Osteoblast (primary cell): Measurements from ENCODE around the gene NELL1. TPM values are rescaled to one million over a fixed set of nuclear protein-coding genes. Genes with fewer than 3 reads are reported as not detected.

Source experiments
- DNase-seq: peaks from one replicate; pipeline ENCODE4 v3.0.0; 2011; ENCODE audit warnings: low spot score, mixed read lengths; ENCODE audit not compliant: insufficient read length; ENCODE audit errors: missing footprints
- H2AFZ ChIP-seq: 2 replicates; pipeline ENCODE4 v1.6.0; 2011; ENCODE audit warnings: mild to moderate bottlenecking, low read length
- H3K27ac ChIP-seq: 2 replicates; pipeline ENCODE4 v1.5.1; 2011; ENCODE audit warnings: mild to moderate bottlenecking, low read depth, low read length, moderate library complexity
- H3K27me3 ChIP-seq: 2 replicates; pipeline ENCODE4 v1.6.0; 2012; ENCODE audit warnings: mild to moderate bottlenecking, control low read depth, inconsistent platforms, low read length, moderate library complexity; ENCODE audit not compliant: insufficient read depth
- H3K36me3 ChIP-seq: 2 replicates; pipeline ENCODE4 v1.5.1; 2011; ENCODE audit warnings: mild to moderate bottlenecking, low read length, control low read depth, moderate library complexity; ENCODE audit not compliant: insufficient read depth
- H3K4me1 ChIP-seq: 2 replicates; pipeline ENCODE4 v1.5.1; 2011; ENCODE audit warnings: mild to moderate bottlenecking, low read length, control low read depth, moderate library complexity; ENCODE audit not compliant: insufficient read depth
- H3K4me2 ChIP-seq: 2 replicates; pipeline ENCODE4 v1.6.0; 2011; ENCODE audit warnings: mild to moderate bottlenecking, low read length; ENCODE audit not compliant: insufficient read depth
- H3K4me3 ChIP-seq: fragments of 200-600 bp; sonication (generic); 3 replicates; pipeline ENCODE4 v1.5.1; 2012; ENCODE audit warnings: mild to moderate bottlenecking, low read length, inconsistent platforms; ENCODE audit not compliant: insufficient read depth
- H3K79me2 ChIP-seq: 2 replicates; pipeline ENCODE4 v1.6.0; 2012; ENCODE audit warnings: mild to moderate bottlenecking, low read length, control low read depth, inconsistent platforms; ENCODE audit not compliant: insufficient read depth
- H3K9me3 ChIP-seq: 2 replicates; pipeline ENCODE4 v1.5.1; 2011; ENCODE audit warnings: low read depth, low read length, control low read depth
- H4K20me1 ChIP-seq: 2 replicates; pipeline ENCODE4 v1.6.0; 2012; ENCODE audit warnings: mild to moderate bottlenecking, low read length, control low read depth; ENCODE audit not compliant: insufficient read depth
- total RNA-seq: library from RNA; depleted of rRNA; stranded (reverse); fragments of >200 nt; gene quantifications from 2 replicates; pipeline ENCODE4 v1.2.3, GENCODE V29; 2012
- TF ChIP-seq, protein P1 (sequence below): IDR thresholded peaks from 2 replicates; pipeline ENCODE4 v1.5.1; 2011; ENCODE audit warnings: mild to moderate bottlenecking, low read depth, low read length, moderate library complexity; ENCODE audit errors: extremely low read depth

The NELL1 gene
- total RNA-seq, 1 donor: not detected

- TF ChIP-seq, protein P1, sequence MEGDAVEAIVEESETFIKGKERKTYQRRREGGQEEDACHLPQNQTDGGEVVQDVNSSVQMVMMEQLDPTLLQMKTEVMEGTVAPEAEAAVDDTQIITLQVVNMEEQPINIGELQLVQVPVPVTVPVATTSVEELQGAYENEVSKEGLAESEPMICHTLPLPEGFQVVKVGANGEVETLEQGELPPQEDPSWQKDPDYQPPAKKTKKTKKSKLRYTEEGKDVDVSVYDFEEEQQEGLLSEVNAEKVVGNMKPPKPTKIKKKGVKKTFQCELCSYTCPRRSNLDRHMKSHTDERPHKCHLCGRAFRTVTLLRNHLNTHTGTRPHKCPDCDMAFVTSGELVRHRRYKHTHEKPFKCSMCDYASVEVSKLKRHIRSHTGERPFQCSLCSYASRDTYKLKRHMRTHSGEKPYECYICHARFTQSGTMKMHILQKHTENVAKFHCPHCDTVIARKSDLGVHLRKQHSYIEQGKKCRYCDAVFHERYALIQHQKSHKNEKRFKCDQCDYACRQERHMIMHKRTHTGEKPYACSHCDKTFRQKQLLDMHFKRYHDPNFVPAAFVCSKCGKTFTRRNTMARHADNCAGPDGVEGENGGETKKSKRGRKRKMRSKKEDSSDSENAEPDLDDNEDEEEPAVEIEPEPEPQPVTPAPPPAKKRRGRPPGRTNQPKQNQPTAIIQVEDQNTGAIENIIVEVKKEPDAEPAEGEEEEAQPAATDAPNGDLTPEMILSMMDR: no peak
- H3K4me1 ChIP-seq: no peaks in the 10 kb centered on the region
- H4K20me1 ChIP-seq: no peaks in the 10 kb centered on the region
- H2AFZ ChIP-seq: no peak overlapping the region
- no peaks in the 10 kb centered on the region for H3K36me3 ChIP-seq
- H3K4me3 ChIP-seq: no peak overlapping the region
- no peaks in the 10 kb centered on the region for H3K27me3 ChIP-seq
- no peak for DNase-seq
- H3K79me2 ChIP-seq: no peaks in the 10 kb centered on the region
- H3K4me2 ChIP-seq: no peak overlapping the region
- peaks cover 3% of the 10 kb centered on the region for H3K9me3 ChIP-seq
- no peak overlapping the region for H3K27ac ChIP-seq
These were observed 807.2 kb downstream of the NELL1 start for GRCh38 chr11:21476588-21476987.

DNA sequence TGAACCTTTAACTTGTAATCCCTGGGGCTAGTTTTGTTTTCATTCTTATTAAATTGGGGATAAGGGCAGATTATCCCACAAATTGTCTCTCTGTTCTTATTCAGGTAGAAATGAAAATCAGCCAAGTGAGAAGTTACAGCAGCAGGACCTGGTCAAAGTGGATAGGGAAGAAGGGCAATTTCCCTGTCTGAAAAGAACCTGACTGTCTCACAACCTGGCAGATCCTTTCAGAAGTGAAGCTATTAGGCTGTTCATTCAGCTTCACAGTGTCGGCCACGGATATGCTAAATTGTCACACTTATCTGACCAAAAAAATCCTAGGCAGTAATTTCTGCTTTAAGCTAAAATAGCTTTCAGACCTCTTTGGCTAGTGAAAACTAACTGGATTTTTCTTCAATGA lies 810.9 kb downstream of the NELL1 start:
- no peak overlapping the region for H2AFZ ChIP-seq
- DNase-seq: no peak
- TF ChIP-seq, protein P1: no peak

GRCh38 chr11:21481255-21481654 lies 811.9 kb downstream of the NELL1 start:
- no peaks in the 10 kb centered on the region for H4K20me1 ChIP-seq
- H2AFZ ChIP-seq: no peak overlapping the region
- H3K4me1 ChIP-seq: no peaks in the 10 kb centered on the region
- no peaks in the 10 kb centered on the region for H3K36me3 ChIP-seq
- no peak for DNase-seq
- TF ChIP-seq, protein P1: no peak
- H3K79me2 ChIP-seq: no peaks in the 10 kb centered on the region
- H3K27me3 ChIP-seq: no peaks in the 10 kb centered on the region
- H3K4me2 ChIP-seq: no peak overlapping the region
- no peak overlapping the region for H3K27ac ChIP-seq
- peaks cover 6% of the 10 kb centered on the region for H3K9me3 ChIP-seq
- no peak overlapping the region for H3K4me3 ChIP-seq

More for the DNA sequence above, 810.9 kb downstream of the NELL1 start:
- Histone ChIP-seq H3K27me3 (no peaks in the 10 kb centered on the region), H3K79me2 (no peaks in the 10 kb centered on the region), H4K20me1 (no peaks in the 10 kb centered on the region), H3K27ac (no peak overlapping the region), H3K4me1 (no peaks in the 10 kb centered on the region), H3K9me3 (peaks cover 5% of the 10 kb centered on the region), H3K36me3 (no peaks in the 10 kb centered on the region), H3K4me2 (no peak overlapping the region), H3K4me3 (no peak overlapping the region)

- no peaks in the 10 kb centered on the region for H3K27me3 ChIP-seq
- H4K20me1 ChIP-seq: no peaks in the 10 kb centered on the region
- H3K4me1 ChIP-seq: no peaks in the 10 kb centered on the region
- no peak overlapping the region for H2AFZ ChIP-seq
- H3K36me3 ChIP-seq: no peaks in the 10 kb centered on the region
- no peak overlapping the region for H3K4me2 ChIP-seq
- TF ChIP-seq, protein P1: no peak
- no peaks in the 10 kb centered on the region for H3K79me2 ChIP-seq
- H3K4me3 ChIP-seq: no peak overlapping the region
- no peak overlapping the region for H3K27ac ChIP-seq
- peaks cover 2% of the 10 kb centered on the region for H3K9me3 ChIP-seq
- DNase-seq: no peak
These were observed 814.7 kb downstream of the NELL1 start for GRCh38 chr11:21484039-21484438.
